GM18505 (cell line): ENCODE data around the gene ANKIB1.
"Not testable (repeated sequence)": the region's sequence is repeated elsewhere in the genome, so short reads cannot be mapped to it uniquely, and the experiment has no call there.

Experiments
- ATAC-seq: cut with Tn5 transposase; IDR thresholded peaks from one replicate; pipeline ENCODE4 v1.9.1; 2021; ENCODE audit not compliant: unreplicated experiment
- POLR2A ChIP-seq: IDR thresholded peaks from 4 replicates; pipeline ENCODE4 v1.6.1; 2011; ENCODE audit warnings: borderline replicate concordance; ENCODE audit not compliant: insufficient read depth, insufficient read length; ENCODE audit errors: extremely low read depth

Gene ANKIB1

DNA sequence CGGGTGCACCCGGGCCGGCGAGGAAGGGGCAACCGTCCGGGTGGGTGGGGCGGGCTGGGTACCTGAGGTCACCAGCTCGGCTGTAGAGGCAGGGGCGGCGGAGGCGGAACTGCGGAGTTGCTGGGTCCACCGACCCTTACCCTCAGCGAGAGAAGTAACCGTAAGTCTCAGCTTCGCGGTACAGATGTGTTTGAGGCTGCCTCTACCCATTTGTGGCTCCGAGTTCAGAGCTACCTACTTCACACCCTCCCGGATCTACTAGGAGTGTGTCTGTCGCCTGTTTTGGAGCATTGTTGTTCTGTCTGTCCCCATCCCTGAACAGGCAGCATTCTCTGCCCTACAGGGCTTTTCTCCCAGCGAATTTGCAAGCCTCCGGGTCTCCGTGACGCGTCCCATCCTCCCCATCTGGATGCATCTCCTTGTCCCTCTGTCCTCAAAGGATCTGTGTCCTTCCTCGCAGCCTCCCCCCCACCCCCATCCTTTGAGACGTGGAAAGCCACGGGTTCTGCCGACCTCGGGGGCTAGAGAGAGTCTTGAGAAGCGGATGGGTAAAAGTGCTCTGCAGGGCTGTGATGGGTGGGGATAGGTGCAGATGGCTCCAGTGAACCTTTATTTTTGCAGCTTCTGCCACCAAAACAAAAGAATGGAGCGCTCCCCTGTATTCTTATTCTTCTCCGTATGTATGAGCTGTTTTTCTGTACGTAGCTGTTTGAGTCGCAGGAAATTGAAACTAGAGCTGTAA is 757 bp downstream of the ANKIB1 start:
- TF ChIP-seq POLR2A, result no peak
- ATAC-seq, result peak; percentile 27

DNA sequence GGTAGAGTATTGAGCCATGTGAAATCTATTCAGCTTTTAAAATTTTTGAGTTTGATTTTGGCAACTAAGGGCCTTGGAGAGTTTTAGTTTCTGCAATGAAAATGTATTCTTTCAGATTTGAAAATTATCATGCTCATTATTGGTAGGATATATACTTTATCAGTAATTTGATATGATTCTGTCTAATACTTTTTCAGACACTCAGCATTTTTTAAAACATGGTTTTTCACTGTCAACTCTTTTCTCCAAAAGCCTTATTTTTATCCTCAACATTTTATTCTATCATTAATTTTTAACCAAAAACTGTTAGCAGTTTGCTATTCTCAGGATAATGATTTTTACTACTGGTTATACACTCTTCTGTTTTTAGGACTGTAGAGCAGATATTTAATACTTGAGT is 4.8 kb downstream of the ANKIB1 start:
- TF ChIP-seq POLR2A, result no peak
- ATAC-seq, result no peak

DNA sequence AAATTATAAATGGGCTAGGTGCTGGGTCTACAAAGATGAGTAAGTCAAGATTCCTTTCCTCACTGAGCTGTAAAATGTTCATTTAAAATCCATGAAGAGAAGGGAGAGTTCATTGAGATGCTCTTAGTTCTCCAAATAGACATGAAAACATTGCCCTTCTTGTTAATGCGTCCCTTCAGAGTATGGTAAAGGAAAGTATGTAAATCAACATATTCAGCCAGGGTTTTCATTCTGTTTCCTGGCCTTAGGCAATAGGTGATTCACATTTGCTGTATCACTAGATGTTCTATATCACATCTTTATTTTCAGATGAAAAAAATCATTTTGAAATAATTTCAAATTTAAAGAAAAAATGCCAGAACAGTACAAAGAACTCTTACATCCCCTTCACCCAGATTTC is 5.4 kb downstream of the ANKIB1 start:
- TF ChIP-seq POLR2A, result no peak
- ATAC-seq, result no peak

DNA sequence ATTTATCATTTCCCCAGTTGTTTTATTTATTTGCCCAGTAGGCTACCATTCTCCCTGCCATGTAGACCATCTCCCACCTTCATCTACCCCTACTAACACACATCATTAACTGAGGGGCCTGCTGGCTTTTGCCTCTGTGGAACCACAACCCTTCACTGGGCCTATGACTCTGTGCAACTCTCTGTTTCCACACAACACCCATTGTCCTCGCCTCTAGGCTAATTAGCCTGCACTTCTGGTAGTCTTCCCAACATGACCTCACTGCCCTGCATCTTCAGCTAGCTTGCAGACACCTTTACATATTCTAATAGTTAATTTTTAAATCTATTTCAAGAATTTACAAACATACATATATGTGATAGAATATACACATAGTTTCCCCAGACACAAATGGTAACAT is 7.5 kb downstream of the ANKIB1 start:
- ATAC-seq, result no peak
- TF ChIP-seq POLR2A, result no peak

DNA sequence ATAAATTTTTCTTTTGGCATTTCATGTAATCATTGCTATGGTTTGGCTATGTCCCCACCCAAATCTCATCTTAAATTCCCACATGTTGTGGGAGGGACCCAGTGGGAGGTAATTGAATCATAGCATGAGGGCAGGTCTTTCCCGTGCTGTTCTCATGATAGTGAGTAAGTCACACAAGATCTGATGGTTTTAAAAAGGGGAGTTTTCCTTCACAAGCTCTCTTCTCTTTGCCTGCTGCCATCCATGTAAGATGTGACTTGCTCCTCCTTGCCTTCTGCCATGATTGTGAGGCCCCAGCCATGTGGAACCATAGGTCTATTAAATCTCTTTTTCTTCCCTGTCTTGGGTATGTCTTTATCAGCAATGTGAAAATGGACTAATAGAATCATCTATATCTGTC is 9.0 kb downstream of the ANKIB1 start:
- ATAC-seq, result not testable (repeated sequence)

DNA sequence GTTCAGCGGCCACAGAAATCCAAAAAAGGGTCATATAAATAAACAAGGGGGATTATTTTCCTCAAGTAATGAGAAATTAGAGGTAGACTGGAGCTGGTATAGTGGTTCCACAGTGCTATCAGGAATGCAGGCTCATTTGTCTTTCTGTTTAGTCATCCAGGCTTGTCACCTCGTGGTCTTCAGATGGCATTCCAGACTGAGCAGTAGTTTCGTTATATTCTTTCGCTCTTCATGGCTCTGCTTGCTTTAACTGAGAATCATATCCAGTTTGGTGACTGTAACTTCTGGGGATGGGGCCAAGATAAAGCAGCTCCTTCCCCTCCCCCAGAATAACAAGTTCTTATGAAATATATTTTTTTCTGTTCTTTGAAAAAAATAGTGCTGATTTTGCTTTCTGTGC is 9.5 kb downstream of the ANKIB1 start:
- no peak for ATAC-seq
- no peak for TF ChIP-seq POLR2A

DNA sequence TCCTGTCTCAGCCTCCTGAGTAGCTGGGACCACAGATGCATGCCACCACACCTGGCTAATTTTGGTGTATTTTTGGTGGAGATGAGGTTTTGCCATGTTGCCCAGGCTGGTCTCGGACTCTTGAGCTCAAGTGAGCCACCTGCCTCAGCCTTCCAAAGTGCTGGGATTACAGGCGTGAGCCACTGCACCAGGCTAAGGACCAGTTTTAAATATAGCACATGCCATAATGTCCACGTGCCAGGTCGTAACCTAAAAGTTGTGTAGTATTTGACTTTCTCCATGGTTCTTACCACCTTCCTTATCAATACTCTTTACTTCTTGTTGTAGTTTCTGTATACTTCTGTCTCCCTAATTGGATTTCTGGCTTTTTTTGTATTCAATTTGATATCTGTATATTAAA is 13.3 kb downstream of the ANKIB1 start:
- no peak for TF ChIP-seq POLR2A

DNA sequence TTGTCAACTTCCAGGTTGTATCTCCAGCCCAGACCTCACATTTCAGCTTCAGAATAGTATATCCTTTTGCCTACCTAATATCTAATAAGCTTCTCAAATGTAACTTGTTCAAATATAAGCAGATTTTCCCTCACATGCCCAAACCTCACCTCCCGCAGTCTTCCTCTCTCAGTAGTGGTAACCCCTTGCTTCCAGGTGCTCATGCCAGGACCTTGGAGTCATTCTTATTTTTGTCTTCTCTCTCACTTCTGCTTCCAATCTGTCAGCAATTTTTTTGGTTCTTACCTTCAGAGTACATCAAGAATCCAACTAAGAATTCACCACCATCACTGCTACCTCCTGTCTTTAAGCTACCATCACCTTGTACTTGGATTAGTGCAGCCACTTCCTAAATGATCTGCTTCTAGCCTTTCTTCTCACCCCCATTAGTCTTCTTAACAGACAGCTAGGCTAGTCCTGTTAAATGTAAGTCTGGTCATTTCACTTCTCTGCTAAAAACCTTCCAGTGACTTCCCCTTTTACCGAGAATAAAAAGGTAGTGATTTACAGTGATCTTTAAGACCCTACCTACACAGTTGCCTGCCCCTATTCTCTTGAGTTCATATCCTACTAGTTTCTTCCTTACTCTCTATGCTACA is 14.0 kb downstream of the ANKIB1 start:
- TF ChIP-seq POLR2A, result no peak
- no peak for ATAC-seq

More for the DNA sequence above, 13.3 kb downstream of the ANKIB1 start:
- ATAC-seq, result no peak

DNA sequence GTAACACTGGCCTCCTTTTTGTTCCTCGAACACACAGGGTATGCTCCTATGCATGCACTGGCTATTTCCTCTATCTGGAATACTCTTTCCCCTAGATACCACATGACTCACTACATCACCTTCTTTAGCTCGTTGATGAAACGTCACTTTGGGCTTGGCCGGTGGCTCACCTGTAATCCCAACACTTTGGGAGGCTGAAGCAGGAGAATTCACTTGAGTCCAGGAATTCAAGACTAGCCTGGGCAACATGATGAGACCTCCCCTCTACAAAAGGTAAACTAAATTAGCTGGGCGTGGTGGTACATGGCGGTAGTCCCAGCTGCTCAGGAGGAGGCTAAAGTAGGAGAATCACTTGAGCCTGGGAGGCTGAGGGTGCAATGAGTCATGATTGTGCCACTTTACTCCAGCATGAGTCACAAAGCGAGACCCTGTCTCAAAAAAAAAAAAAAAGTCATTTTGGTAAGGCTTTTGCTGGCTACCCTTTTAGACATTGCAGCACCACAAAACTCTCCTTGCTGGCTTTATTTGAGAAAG is 14.5 kb downstream of the ANKIB1 start:
- ATAC-seq, result no peak
- TF ChIP-seq POLR2A, result no peak

DNA sequence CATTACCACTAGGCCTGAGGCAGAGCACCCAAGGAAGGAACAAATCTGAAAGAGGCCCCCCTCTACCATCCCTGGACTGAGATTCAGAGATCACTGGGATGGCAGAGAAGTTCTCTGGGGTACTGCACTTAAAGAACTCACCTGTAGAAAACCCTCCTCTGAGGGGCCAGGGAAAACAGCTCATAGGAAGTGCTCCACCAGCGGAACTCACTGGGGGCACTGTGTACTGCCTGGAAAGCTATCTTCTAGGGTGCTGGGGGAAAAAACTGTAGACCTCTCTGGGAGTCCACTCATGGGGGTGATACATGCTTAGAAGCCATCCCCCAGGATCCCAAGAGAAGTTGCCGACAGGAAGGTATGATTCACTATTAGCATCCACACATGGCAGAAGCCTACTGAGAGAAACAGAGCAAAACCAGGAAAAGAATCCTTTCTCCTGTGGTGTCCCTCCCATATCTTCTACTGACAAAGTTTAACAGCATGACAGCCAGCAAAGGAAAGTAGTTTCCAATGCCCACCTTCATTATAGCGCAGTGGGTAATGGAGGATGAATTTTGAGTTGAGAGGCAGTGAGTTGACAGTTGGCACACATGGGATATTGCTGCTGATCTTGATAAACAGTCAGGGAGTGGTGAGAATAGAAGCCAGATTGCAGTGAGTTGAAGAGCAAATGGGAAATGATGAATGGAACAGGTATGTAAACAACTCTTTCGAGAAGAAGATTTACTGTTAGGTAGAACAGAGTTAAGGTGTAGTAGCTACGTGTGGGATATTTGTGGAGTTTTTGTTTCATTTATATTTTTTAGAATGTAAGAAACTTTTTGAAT is 20.9 kb downstream of the ANKIB1 start:
- no peak for ATAC-seq
- no peak for TF ChIP-seq POLR2A

DNA sequence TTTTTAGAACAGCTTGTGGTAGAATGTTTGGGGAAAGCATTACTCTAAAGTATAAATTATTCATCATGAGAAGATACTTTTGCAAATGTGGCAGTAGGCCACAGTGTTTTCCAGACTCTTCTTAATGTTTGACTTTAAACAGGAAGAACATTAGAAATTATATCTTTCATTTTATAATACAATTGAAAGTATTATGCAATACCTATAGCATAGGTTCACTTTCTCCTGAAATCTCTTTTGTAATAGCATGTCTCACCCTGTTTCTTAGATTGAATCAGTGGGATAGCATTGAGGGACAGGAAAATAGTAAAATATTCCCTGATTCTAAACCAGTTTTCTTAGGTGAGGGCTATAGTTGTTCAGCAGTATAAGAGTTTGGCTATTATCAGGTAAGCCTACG is 23.1 kb downstream of the ANKIB1 start:
- ATAC-seq, result no peak
- no peak for TF ChIP-seq POLR2A

DNA sequence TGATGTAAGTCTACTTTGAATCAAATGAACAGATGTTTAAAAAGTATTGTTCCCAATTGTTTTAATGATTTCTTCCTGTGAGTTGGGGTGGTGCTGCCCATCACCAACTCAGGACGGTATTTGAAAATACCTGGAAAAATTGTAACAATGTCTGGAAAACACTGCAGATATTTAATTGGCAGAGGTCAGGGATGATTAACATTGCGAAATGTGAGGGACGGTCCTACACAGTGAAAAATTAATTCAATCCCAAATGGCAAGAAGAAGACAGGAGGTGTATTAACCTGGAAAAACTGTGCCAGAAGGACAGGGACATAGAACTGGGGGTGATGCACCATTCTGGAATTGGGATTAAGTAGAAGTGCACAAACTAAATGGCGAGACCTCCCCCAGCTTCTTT is 29.6 kb downstream of the ANKIB1 start:
- no peak for TF ChIP-seq POLR2A
- ATAC-seq, result no peak

DNA sequence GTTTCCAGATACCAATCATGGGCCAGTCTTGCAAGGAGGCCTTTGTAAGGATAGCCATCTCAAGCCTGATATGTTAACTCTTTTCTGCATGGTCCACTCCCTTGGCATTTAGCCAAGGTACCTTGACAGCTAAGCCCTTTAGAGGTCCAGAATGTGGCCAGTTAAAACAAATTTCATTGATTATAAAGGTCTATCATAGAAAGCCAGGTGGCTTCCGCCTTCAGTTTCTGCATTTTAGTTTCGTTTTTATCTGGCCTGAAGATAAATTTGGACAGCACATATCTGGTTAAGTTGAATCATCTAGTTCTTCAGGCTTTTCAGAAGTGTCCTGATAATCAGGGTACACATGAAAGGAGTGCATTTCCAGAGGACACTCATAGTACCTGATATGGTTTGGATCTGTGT is 30.7 kb downstream of the ANKIB1 start:
- ATAC-seq, result no peak
- TF ChIP-seq POLR2A, result no peak
